Measurements from ENCODE around the gene SLC1A5.

SLC1A5 gene

DNA sequence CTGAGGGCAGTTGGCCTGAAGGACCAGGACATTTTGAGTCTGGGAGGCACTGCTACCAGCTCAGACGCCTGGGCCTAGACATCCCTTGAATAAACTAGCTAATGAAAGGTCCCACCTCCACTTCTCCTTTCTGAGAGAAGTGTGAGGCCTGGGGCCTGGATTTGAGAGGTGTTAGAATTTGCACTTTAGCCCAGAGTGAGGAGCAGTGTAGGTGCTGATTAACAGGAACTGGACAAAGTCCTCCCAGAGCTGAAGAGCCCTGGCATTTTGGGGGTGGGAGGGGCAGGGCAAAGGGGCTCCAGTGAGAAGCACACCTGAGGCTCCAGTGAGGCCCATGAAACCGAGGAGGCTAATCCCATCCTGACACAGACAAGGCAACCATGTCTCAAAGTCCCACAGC is 15.2 kb upstream of the SLC1A5 start:
- no peaks in the 10 kb centered on the region for H3K36me3 Mint-ChIP-seq (ENCODE audit: low read depth)
- TF ChIP-seq, protein P1, sequence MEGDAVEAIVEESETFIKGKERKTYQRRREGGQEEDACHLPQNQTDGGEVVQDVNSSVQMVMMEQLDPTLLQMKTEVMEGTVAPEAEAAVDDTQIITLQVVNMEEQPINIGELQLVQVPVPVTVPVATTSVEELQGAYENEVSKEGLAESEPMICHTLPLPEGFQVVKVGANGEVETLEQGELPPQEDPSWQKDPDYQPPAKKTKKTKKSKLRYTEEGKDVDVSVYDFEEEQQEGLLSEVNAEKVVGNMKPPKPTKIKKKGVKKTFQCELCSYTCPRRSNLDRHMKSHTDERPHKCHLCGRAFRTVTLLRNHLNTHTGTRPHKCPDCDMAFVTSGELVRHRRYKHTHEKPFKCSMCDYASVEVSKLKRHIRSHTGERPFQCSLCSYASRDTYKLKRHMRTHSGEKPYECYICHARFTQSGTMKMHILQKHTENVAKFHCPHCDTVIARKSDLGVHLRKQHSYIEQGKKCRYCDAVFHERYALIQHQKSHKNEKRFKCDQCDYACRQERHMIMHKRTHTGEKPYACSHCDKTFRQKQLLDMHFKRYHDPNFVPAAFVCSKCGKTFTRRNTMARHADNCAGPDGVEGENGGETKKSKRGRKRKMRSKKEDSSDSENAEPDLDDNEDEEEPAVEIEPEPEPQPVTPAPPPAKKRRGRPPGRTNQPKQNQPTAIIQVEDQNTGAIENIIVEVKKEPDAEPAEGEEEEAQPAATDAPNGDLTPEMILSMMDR (IDR thresholded peaks at IDR 0.05), result no peak
- H3K4me3 Mint-ChIP-seq, result no peak overlapping the region
- H3K27ac Mint-ChIP-seq, result no peak overlapping the region
- DNase-seq, result no peak
- no peaks in the 10 kb centered on the region for H3K27me3 Mint-ChIP-seq (ENCODE audit: low read depth, poor library complexity)
- H3K4me1 Mint-ChIP-seq, result peaks cover 7% of the 10 kb centered on the region
- peaks cover 4% of the 10 kb centered on the region for H3K9me3 Mint-ChIP-seq

DNA sequence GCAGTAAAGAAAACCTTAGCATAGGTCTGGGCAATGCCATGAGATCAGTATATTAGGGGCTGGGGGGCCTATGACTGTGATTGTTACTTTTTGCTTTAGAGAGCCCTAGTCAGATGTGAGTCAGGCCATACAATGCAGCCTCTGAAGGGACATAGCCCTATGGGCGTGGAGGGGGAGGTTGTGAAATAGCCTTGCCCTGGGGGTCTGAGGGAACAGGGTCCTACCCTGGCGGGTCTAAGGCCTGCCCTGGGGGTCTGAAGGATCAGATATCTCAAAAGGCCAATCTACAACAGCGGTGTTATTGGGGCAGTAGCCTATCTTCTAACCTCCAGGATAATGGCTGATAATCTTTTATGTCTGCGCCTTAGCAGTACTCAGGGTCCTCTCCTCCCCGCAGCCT is 13.8 kb upstream of the SLC1A5 start:
- no peak overlapping the region for H3K4me3 Mint-ChIP-seq
- DNase-seq, result no peak
- H3K27me3 Mint-ChIP-seq (ENCODE audit: low read depth, poor library complexity), result no peaks in the 10 kb centered on the region
- TF ChIP-seq, protein P1 (IDR thresholded peaks at IDR 0.05), result no peak
- H3K9me3 Mint-ChIP-seq, result peaks cover 4% of the 10 kb centered on the region
- no peak overlapping the region for H3K27ac Mint-ChIP-seq
- H3K4me1 Mint-ChIP-seq, result peaks cover 15% of the 10 kb centered on the region
- H3K36me3 Mint-ChIP-seq (ENCODE audit: low read depth), result no peaks in the 10 kb centered on the region

DNA sequence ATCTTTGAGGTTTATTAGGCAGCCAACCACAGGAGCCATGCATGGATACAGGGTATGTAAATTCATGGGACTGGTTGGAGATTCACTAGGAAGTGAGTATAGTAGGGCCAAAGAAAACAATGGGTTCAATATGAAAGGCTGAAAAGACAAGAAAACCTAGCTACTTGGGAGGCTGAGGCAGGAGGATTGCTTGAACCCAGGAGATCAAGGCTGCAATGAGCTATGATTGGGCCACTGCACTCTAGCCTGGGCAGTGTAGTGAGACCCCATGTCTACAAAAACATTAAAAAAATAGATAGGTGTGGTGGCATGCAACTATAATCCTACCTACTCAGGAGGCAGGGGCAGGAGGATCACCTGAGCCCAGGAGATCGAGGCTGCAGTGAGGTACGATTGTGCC is 10.3 kb upstream of the SLC1A5 start:
- TF ChIP-seq, protein P1 (IDR thresholded peaks at IDR 0.05), result no peak
- H3K36me3 Mint-ChIP-seq (ENCODE audit: low read depth), result no peaks in the 10 kb centered on the region
- H3K4me1 Mint-ChIP-seq, result peaks cover 17% of the 10 kb centered on the region
- no peaks in the 10 kb centered on the region for H3K9me3 Mint-ChIP-seq
- H3K27ac Mint-ChIP-seq, result no peak overlapping the region
- DNase-seq, result no peak
- H3K27me3 Mint-ChIP-seq (ENCODE audit: low read depth, poor library complexity), result no peaks in the 10 kb centered on the region
- H3K4me3 Mint-ChIP-seq, result no peak overlapping the region

DNA sequence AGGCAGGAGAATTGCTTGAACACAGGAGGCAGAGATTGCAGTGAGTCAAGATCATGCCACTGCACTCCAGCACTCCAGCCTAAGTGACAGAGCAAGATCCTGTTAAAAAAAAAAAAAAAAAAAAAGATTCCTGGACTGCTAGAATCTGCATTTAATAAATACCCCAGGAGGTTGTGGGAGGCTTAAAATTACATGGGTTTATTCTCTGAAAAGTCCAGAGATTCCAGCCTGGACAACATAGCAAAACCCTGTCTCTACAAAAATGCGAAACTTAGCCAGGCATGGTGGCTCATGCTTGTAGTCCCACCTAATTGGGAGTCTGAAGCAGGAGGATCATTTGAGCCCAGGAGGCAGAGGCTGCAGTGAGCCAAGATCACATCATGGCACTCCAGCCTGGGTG is 9.5 kb upstream of the SLC1A5 start:
- Mint-ChIP-seq H3K9me3 (no peaks in the 10 kb centered on the region), H3K4me1 (peaks cover 25% of the 10 kb centered on the region), H3K27ac (no peak overlapping the region), H3K27me3 (ENCODE audit: low read depth, poor library complexity) (no peaks in the 10 kb centered on the region), H3K36me3 (ENCODE audit: low read depth) (no peaks in the 10 kb centered on the region), H3K4me3 (no peak overlapping the region)
- no peak for DNase-seq
- TF ChIP-seq, protein P1 (IDR thresholded peaks at IDR 0.05), result no peak

DNA sequence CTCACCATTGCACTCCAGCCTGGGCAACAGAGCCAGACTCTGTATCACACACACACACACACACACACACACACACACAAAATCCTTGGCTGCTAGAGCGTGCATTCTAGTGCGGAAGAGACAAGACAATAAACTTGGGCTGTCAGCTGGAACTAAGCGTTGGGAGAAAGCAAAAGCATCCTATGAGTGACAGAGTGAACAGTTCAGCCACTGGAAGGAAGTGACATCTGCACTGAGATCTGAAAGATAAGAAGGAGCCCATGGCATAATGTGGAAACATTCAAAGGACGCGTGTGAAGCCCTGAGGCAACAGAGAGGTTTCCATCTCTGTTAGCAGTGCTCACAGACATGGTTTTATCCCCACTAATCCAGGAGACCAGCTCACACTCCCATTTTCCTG is 3.5 kb upstream of the SLC1A5 start:
- DNase-seq, result no peak
- TF ChIP-seq, protein P1 (IDR thresholded peaks at IDR 0.05), result no peak
- Mint-ChIP-seq H3K36me3 (ENCODE audit: low read depth) (no peaks in the 10 kb centered on the region), H3K4me3 (no peak overlapping the region), H3K27me3 (ENCODE audit: low read depth, poor library complexity) (peaks cover 9% of the 10 kb centered on the region), H3K4me1 (peaks cover 30% of the 10 kb centered on the region), H3K27ac (peak overlapping the region; percentile 39), H3K9me3 (no peaks in the 10 kb centered on the region)

DNA sequence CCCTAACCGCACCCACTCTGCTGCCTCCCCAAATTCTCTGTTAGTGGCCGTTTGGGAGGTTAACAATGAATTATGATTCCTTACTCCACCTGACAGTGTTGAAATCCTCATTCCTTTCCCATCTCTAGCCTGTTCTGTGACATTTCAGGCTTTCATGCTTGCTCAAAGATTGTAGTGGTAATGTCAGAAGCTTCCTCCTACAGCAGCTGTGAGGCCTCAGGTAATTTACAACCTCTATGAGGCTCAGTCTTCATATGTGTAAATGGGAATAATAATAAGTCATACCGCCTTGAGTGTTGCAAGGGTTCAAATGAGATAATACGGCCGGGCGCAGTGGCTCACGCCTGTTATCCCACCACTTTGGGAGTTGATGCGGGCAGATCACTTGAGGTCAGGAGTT is 977 bp upstream of the SLC1A5 start:
- Mint-ChIP-seq H3K36me3 (ENCODE audit: low read depth) (no peaks in the 10 kb centered on the region), H3K27me3 (ENCODE audit: low read depth, poor library complexity) (peaks cover 12% of the 10 kb centered on the region), H3K4me3 (no peak overlapping the region), H3K4me1 (peaks cover 49% of the 10 kb centered on the region), H3K9me3 (no peaks in the 10 kb centered on the region), H3K27ac (no peak overlapping the region)
- DNase-seq, result no peak
- TF ChIP-seq, protein P1 (IDR thresholded peaks at IDR 0.05), result no peak
